NOMO-1 treated with DMSO at 0.1 percent for 48 hours (cell line): ENCODE data around the gene POMT2.
A peak's percentile ranks its signal among the peaks of the same experiment; 100 is the strongest.
"Not testable (repeated sequence)": the region's sequence is repeated elsewhere in the genome, so short reads cannot be mapped to it uniquely, and the experiment has no call there.

Experiments used
- DNase-seq: peaks from one replicate; lab custom pipeline; 2025; ENCODE audit not compliant: unreplicated experiment; lab: John Stamatoyannopoulos, UW

POMT2 gene

GRCh38 chr14:77302926-77303325, 17.8 kb downstream of the POMT2 start:
- no peak for DNase-seq

GRCh38 chr14:77301103-77301502, 19.6 kb downstream of the POMT2 start:
- DNase-seq, result peak; percentile 34

- DNase-seq, result no peak
These were observed 20.9 kb downstream of the POMT2 start for GRCh38 chr14:77299771-77300170.

GRCh38 chr14:77296906-77297305, 23.8 kb downstream of the POMT2 start:
- no peak for DNase-seq

GRCh38 chr14:77296155-77296554, 24.5 kb downstream of the POMT2 start:
- no peak for DNase-seq

GRCh38 chr14:77290705-77291104, 30.0 kb downstream of the POMT2 start:
- DNase-seq, result no peak

GRCh38 chr14:77286576-77286975, 34.1 kb downstream of the POMT2 start:
- DNase-seq, result no peak

- no peak for DNase-seq
These were observed 36.2 kb downstream of the POMT2 start for GRCh38 chr14:77284466-77284865.

GRCh38 chr14:77284066-77284465, 36.6 kb downstream of the POMT2 start:
- no peak for DNase-seq

- no peak for DNase-seq
These were observed 38.8 kb downstream of the POMT2 start for GRCh38 chr14:77281852-77282410.

- DNase-seq, result not testable (repeated sequence)
These were observed 39.8 kb downstream of the POMT2 start for GRCh38 chr14:77280921-77281320.

GRCh38 chr14:77279719-77280118, 41.0 kb downstream of the POMT2 start:
- no peak for DNase-seq

GRCh38 chr14:77278461-77279230, 42.0 kb downstream of the POMT2 start:
- no peak for DNase-seq

GRCh38 chr14:77276959-77277358, 43.7 kb downstream of the POMT2 start:
- DNase-seq, result no peak

GRCh38 chr14:77276295-77276935, 44.3 kb downstream of the POMT2 start:
- DNase-seq, result no peak

- DNase-seq, result no peak
These were observed 45.1 kb downstream of the POMT2 start for GRCh38 chr14:77275601-77276017.

- no peak for DNase-seq
These were observed 45.6 kb downstream of the POMT2 start for GRCh38 chr14:77275041-77275580.

- DNase-seq, result no peak
These were observed 46.9 kb downstream of the POMT2 start for GRCh38 chr14:77273796-77274195.

GRCh38 chr14:77272261-77272660, 48.4 kb downstream of the POMT2 start:
- no peak for DNase-seq

GRCh38 chr14:77271113-77271710, 49.5 kb downstream of the POMT2 start, which contains the start of gene NGB:
Gene NGB (minus strand): TSS chr14:77271206. CDS start chr14:77270937, 269 bp downstream.
- no peak for DNase-seq

GRCh38 chr14:77270361-77271112, 50.1 kb downstream of the POMT2 start:
- DNase-seq, result no peak
